SHP77 treated with DMSO at 0.1 percent for 48 hours (cell line): ENCODE measurements around the gene TMX1.
"Not testable (repeated sequence)": the region's sequence is repeated elsewhere in the genome, so short reads cannot be mapped to it uniquely, and the experiment has no call there.

Experiments
- DNase-seq: peaks from one replicate; lab custom pipeline; 2025; lab: John Stamatoyannopoulos, UW

The TMX1 gene, protein sequence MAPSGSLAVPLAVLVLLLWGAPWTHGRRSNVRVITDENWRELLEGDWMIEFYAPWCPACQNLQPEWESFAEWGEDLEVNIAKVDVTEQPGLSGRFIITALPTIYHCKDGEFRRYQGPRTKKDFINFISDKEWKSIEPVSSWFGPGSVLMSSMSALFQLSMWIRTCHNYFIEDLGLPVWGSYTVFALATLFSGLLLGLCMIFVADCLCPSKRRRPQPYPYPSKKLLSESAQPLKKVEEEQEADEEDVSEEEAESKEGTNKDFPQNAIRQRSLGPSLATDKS

DNA sequence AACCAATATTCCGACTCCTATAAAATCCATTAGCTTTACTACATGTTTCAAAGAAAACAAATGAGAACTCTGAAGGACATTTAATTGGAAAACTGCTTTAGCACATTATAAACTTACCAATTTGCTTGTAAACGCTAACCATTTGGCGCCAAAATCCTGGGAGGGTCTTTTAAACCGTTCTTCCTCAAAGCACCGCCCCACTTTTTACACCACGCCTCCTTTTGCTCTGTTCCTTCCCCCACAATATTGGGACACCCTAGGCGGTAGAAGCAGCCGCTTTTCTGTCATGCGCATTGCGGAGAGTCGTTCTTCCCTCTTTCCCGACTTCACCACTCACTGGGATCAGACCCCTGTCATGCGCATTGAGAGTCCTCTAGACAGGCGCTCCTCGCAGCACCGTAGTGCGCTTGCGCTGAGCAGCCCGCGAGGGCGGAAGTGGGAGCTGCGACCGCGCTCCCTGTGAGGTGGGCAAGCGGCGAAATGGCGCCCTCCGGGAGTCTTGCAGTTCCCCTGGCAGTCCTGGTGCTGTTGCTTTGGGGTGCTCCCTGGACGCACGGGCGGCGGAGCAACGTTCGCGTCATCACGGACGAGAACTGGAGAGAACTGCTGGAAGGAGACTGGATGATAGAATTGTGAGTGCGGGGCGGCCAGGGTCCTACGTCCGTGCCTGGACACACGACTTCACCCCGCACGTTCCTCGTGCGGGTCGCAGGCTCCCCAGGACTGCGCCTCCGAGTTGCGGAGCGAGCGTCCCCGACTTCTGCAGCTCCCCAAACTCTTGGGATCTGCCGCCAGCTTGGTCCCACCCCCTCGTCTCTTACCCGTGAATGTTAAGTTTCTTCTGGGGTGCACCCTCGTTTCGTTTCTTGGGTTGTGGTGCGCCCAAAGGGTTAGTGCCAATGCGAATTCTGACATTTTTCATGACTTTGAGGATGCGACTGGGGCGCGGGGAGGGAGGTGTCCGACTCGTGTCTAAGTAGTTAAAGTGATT, at the start of gene TMX1:
Gene TMX1 (plus strand): TSS at position 435 of the 991 bp plus-strand sequence. CDS start 46 bp downstream, at position 481.
- DNase-seq = peak; percentile 97

DNA sequence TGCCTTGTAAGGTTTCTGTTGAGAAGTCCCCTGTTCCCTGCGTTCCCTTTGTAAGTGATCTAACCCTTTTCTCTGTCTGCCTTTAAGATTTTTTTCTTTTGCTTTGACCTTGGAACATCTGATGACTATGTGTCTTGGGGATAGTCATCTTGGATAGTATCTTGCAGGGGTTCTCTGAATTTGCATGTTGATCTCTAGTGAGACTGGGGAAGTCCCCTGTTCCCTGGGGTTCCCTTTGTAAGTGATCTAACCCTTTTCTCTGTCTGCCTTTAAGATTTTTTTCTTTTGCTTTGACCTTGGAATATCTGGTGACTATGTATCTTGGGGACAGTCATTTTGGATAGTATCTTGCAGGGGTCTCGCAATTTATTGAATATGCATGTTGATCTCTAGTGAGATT, 38.2 kb upstream of the TMX1 start:
- no peak for DNase-seq

DNA sequence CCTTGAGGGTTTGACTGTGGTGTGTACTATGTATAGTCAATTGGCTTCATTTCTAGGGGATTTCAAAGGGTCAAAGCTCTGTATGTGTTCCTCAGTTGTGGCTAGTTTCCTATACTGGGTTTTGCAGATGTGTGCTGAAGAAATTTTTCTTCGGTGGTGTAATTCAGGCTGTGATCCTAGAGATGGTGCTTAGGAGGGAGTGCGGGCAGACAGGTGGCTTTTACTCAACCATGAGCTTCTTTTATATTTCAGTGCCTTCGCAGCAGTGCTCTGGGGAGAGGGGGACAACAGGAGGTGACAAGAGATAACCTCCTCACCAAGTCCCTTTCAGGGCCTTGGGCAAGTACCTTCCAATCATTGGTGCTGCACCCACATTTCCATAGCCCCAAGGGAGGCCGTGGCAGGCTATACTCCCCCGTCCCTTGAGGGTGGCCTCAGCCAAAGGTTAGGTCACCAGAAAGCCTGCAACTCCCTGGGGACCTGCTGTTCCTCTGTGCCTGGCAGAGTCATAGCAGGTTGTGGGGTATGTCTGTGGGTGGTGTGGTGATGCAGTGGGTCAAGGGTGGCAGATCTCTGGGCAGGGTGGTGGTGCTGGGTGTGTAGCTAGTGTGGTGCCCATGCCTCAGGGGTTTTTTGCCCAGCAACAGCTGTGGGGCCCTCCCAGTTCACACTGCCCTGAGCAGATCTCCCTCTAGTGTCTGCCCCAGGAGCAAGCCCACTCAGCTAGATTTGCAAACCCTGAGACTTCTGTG, 37.0 kb upstream of the TMX1 start:
- DNase-seq = no peak

DNA sequence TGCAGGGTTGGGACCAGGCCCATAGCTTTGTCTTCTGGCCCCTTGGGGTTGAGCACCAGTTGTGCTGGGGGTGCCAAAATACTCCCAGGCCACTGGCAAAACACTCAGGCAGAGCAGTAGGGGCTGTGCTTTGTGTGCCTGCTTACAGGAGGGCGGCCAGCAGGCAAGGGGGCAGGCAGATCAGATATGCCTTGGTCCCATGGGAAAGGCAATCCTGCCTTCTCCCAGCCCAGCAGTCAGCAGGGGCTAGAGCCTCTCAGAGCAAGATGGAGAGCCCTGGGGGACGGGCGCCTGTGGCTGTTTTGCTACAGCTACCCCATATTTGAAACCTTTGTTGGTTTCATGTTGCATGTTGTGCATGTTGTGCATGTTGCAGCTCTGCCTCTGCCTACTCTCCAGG, 36.2 kb upstream of the TMX1 start:
- no peak for DNase-seq

DNA sequence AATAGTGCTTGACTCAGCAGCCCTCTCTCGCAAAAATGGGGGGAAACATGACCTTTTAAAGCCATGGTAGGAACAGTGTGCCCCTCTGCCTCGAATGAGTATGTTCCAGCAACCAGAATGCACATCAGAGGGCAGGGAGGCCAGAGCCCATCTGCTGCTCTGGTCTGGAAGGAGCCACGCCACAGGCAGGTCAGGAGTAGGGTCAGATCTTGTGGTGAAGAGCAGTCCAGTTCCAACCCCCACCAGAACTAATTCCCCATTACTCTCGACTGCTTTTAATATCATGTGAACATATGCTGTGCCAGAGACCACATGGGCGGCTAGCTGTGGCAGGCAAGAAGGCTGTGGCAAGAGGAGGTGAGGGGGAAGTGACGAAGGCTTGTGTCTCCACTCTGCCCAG, 34.6 kb upstream of the TMX1 start:
- no peak for DNase-seq

DNA sequence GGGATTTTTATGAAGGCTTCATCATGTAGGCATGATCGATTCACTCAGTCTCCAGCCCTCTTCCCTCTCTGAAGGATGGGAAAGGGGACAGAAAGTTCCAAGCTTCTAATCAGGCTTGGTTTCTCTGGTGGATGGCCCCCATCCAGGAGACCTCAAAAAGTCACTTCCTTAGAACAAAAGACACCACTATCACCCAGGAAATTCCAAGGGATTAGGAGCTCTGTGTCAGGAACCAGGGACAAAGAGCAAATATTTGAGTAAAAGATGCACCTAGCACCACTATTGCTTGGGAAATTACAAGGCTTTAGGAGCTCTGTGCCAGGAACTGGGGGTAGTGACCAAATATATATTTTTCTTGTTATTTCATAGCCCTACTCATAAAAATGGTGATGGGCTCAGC, 33.6 kb upstream of the TMX1 start:
- DNase-seq = no peak

DNA sequence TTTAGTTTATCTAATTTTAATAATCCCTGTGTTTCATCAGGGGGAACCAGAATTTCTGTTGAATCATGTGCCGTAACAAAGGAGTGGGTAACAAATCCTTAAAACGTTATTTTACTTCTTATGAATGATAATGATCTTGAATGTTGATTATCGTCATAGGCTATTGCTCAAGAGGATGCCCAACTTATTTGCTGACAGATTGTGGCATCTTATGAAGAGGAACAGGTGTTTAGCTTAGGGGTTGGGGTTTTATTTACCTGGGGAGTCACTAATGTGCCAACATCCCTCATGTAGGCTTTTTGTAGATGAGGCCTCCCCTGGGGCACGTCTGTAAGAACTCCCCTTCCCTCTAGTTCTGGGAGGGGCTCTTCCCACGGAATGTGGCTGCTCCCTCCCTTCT, 32.4 kb upstream of the TMX1 start:
- DNase-seq = no peak

DNA sequence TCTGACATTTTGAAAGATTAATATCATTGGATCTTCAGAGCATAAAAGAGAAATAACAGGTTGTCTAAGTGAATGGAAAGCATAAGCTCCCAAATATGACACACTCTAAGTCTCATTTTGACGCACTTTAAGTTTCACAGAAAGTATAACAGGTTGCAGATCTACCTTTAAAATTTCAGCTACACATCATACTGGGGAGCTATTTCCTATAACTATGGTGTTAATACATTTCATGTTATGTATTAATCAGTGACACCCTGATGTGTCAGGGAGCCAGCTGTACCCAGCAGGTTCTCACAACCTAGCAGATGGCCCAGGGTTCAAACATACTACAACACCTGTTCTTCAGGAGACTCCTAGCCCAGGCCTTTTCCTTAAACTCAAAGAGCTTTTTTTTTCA, 31.1 kb upstream of the TMX1 start:
- DNase-seq = peak; percentile 94

DNA sequence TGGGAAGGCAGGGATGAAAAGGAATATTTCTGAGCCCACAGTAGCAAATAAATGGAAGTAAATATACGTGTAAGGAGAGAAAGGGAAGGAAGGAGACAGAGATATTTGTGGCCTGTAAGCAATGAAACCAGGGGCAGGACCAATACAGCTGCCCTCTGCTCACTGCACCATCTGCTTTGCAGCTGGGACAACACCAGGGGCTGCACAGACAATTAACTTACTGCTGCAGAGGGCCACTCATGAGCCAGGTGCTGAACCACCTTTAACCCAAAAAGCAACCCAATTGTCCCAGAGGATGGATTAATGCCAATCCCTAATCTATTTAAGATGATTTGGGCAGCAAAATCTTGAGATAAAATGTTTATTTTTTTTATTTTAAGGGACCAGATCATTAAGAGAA, 30.6 kb upstream of the TMX1 start:
- peak; percentile 94 for DNase-seq

DNA sequence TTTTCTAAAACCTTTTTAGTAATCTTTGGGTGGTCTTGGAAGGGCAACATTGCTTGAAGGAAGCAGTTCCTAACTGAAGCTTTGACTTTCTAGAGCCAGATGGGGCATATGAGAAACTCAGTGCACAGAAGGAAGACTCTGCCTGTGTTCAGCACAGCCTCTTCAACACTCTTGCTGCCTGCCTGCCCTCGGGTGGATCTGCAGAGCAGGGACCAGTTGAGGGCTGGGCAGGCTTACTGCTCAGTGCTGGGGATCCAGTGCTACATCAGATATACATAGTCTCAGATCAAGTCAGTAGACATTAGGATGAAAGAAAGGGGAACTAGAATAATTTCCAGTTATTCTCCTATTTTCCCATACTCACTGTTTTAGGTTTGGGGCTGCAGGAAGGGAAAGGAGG, 29.5 kb upstream of the TMX1 start:
- DNase-seq = peak; percentile 60

DNA sequence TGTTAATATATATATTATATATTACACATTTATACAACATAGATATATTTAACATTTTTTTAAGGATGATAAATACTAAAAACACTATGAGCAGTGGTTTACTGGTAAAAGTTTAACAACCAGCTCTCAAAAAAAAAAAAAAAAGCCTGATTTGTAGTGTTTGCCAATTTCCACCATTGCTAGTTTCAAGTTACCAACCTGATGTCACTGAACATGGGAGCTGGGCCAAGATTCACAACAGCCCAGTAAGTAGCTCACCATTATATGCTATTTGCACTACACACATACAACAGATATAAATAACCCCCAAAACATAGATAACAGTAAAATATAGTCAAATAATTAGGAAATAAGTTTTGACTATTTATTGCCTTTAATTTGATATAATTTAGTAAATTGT, 28.9 kb upstream of the TMX1 start:
- DNase-seq = peak; percentile 88

DNA sequence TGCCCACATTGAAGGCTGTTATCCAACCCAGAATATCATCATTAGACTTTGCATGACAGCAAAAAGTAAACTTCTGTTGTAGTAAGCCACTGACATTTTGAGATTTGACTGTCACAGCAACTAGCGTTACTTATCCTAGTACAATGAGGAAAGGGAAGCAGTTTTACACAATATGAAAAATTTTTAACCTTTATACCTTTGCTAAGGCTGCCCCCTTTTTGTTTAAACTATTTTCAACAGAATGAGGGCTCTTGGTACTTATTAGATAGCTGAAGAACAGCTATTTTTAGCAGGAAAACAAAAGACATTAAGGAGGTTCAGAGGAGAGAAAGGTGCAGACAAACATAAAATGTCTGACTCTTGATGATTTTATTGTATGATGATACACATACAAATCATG, 23.4 kb upstream of the TMX1 start:
- no peak for DNase-seq

DNA sequence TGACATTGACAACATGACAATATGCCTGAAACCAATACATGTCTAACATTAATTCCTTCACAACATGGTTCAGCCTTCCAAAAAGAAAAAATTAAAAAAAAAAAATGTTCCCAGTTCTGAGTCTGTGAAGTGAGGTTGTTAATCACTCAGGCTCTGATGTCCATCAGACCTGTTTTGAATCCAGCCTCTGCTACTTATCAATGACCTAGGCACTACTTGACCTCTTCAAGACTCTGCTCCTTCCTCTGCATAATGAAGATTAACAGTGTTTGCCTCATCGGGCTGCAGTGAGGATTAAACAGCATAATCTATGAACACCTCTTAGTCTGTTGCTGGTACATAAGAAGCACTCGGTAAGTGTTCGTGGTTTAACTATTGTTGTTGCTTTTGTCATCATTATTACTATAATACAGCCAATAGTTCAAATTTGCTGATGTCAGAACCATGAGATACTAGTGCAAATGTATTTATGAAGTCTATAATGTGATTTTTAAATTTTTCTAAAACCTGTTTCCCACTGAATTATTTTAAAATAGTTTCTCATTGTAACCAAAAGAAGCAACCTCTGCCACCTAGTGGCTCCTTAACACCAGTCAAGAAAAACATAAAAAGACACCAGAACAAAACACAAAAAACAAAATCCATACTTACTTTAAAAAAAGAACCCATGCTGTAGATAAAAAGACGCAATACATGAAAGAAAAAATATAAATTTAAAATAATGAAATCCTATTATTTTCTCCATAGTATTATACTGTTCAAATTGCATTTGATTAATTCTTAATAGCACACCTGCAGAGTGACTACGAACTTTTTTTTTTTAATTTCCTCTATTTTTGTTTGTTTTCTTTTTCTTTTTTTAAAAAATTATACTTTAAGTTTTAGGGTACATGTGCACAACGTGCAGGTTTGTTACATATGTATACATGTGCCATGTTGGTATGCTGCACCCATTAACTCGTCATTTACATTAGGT, 20.3 kb upstream of the TMX1 start:
- DNase-seq = no peak

DNA sequence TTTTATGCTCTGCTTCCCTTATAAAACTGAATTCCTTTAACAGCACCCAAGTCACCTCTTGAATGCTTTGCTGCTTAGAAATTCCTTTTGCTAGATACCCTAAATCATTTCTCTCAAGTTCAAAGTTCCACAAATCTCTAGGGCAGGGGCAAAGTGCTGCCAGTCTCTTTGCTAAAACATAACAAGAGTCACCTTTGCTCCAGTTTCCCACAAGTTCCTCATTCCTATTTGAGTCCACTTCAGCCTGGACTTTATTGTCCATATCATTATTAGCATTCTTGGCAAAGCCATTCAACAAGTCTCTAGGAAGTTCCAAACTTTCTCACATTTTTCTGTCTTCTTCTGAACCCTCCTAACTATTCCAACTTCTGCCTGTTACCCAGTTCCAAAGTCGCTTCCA, 16.6 kb upstream of the TMX1 start:
- not testable (repeated sequence) for DNase-seq

DNA sequence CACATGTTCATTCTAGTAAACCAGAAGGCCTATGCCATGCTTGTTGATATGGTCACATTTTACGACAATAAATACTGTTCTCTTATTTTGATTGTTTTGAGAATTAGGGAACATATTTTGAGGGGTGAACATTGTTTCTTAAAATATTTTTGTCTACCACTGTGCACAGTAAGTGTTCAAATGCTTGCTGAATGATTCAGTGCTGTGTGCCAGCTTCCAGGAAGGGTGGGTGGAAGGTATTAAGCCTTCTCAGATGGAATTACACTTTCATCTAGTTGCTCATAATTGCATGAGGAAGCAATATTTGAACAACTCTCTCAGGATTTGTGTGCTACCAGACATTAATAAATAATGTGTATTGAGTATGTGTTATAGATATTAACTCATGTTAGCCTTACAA, 15.5 kb upstream of the TMX1 start:
- DNase-seq = no peak

DNA sequence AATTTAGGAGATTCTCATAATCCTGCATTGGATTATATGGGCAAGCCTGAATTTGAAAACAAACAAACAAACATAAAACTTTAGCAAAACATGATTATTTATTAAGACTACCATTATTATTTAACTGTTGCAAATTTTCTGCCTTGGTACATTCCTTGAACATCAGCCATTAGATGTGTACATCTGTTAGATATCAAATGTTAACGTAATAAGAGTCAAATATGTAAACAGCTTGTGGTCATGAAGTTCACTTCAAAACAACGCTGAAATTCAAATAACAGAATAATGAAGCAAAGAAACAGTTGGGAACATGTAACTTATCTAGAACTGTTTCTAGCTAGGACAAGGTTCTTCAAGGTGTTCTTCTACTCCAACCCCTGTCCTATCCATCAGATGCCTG, 14.3 kb upstream of the TMX1 start:
- no peak for DNase-seq

DNA sequence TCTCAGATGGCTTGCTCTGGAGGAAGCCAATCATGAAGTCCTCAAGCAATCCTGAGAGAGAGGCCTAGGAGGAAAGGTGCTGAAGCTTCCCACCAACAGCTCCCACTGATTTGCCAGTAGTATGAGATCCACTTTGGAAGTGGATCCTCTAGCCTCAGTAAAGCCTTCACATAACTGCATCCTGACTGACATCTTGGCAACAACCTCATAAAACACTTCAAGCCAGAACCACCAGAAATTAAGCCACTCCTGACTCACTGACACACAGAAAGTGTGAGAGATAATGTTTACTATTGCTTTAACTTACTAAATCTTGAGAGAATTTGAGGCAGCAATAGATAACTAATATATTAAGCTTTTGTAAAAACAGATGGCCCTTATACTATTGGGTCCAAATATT, 11.7 kb upstream of the TMX1 start:
- no peak for DNase-seq

DNA sequence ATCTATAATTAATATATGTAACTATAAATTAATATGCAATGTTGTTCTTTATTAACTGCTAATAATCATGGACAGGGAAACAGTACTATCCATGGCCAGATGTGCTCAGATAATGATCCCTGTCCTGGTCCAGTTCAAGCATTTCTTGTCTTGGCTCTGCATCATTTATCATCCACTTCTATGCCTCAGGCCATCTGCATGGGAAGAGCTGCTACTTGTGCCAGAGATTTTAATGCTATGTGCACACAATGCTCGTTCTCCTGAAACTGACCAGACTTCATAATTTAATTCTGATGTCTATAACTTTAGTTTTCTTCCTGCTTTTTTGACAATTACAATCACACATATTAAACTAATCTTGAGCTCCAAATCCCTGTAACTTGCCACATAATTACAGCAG, 11.2 kb upstream of the TMX1 start:
- DNase-seq = no peak

DNA sequence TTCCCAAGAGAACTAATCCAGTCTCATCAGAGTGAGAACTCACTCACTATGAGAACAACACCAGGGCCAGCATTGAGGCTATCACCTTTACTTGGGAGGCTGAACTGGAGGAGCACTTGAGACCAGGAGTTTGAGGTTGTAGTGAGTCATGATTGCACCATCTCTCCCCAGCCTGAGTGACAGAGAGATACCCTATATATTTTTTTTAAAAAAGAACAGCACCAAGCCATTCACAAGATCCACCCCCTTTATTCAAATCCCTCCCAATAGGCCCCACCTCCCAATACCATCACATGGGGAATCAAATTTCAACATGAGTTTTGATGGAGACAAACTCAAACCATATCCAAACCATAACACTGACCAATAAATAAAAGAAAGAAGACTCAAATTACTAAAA, 3.7 kb upstream of the TMX1 start:
- DNase-seq = no peak

DNA sequence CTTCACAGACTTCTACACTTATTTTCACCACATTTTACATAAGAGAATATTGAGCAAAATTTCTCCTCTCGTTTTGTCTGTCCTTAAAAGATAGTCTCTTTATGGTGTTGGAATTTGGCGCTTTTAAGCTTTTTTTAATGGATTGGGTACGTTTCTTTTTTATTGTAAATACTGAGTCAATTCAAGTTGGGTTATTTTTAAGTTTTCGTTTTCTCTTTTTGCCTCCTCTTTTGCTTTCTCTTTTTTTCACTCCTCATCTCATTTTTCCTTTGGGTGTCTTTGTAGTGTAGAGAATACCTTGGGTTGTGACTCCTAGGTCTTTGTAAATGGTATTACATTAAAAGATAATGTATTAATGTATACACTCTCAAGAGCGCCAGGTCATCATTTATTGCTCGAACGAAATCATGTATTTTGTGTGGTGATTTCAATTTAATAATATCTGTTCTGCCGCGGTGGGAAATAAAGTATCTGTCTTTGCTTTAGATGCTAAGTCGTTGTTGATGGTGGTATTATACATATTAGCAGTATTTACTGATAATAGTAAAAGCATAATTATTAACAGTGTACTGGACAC, 845 bp downstream of the TMX1 start:
- no peak for DNase-seq
